ENCODE measurements around the gene C11orf98.

The C11orf98 gene

DNA sequence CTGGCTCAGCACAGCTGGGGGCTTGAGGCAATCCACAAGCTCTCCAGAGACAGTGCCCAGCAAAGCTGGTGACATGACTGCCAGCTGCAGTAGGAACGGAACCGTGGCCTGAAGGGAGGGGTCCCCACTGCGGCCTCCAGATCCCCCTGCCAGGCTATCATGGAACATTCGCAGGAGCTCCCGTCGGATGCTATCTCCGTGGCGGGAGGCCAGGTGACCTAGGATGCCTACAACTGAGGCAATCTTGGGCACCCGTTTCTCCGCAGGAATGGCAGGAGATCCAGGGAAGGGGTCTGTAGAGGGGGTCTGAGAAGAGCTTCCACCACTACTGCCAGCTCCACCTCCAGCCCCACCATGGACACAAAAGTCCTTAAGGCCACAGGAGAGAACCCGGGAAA is 16.0 kb downstream of the C11orf98 start:
- Histone ChIP-seq H3K4me3 (ENCODE audit: low read depth, low read length) (no peak overlapping the region), H3K36me3 (peaks cover 12% of the 10 kb centered on the region), H3K27me3 (no peaks in the 10 kb centered on the region), H3K9me3 (no peaks in the 10 kb centered on the region), H3K4me1 (no peaks in the 10 kb centered on the region)
- TF ChIP-seq CTCF (IDR thresholded peaks at IDR 0.05; ENCODE audit: low read depth, low read length) = no peak
- DNase-seq = no peak

- no peaks in the 10 kb centered on the region for H3K4me1 ChIP-seq
- no peaks in the 10 kb centered on the region for H3K27me3 ChIP-seq
Observed at GRCh38 chr11:62648185-62648966, 16.6 kb downstream of the C11orf98 start.

GRCh38 chr11:62647609-62648005 is 17.4 kb downstream of the C11orf98 start:
- Histone ChIP-seq H3K4me1 (no peaks in the 10 kb centered on the region), H3K36me3 (peaks cover 12% of the 10 kb centered on the region), H3K27me3 (no peaks in the 10 kb centered on the region), H3K4me3 (ENCODE audit: low read depth, low read length) (no peak overlapping the region), H3K9me3 (no peaks in the 10 kb centered on the region)
- no peak for TF ChIP-seq CTCF (IDR thresholded peaks at IDR 0.05; ENCODE audit: low read depth, low read length)
- no peak for DNase-seq

More at GRCh38 chr11:62648185-62648966, 16.6 kb downstream of the C11orf98 start:
- no peaks in the 10 kb centered on the region for H3K9me3 ChIP-seq
- no peak overlapping the region for H3K4me3 ChIP-seq (ENCODE audit: low read depth, low read length)
- DNase-seq = no peak
- H3K36me3 ChIP-seq = peaks cover 12% of the 10 kb centered on the region
- no peak for TF ChIP-seq CTCF (IDR thresholded peaks at IDR 0.05; ENCODE audit: low read depth, low read length)

GRCh38 chr11:62646825-62647608 is 18.0 kb downstream of the C11orf98 start:
- H3K4me3 ChIP-seq (ENCODE audit: low read depth, low read length) = peak overlapping the region; percentile 1; the same call in 1 of the 2 replicates
- no peaks in the 10 kb centered on the region for H3K4me1 ChIP-seq
- no peak for DNase-seq
- no peak for TF ChIP-seq CTCF (IDR thresholded peaks at IDR 0.05; ENCODE audit: low read depth, low read length)
- H3K27me3 ChIP-seq = no peaks in the 10 kb centered on the region
- H3K36me3 ChIP-seq = peaks cover 12% of the 10 kb centered on the region
- no peaks in the 10 kb centered on the region for H3K9me3 ChIP-seq

- Histone ChIP-seq H3K9me3 (no peaks in the 10 kb centered on the region), H3K36me3 (peaks cover 12% of the 10 kb centered on the region), H3K27me3 (no peaks in the 10 kb centered on the region), H3K4me3 (ENCODE audit: low read depth, low read length) (peak within 1 kb of the TSS; percentile 87), H3K4me1 (no peaks in the 10 kb centered on the region)
- peak; percentile 97 for DNase-seq
- no peak for TF ChIP-seq CTCF (IDR thresholded peaks at IDR 0.05; ENCODE audit: low read depth, low read length)
Observed at GRCh38 chr11:62645946-62646824, 18.8 kb downstream of the C11orf98 start, which contains the start of gene GANAB. Gene GANAB (minus strand): TSS chr11:62646613. CDS start chr11:62646599, 14 bp downstream.

Measured in BE2C (cell line).